K562 (cell line): ENCODE results near the gene TXN. TPM values are rescaled to one million over a fixed set of nuclear protein-coding genes. Genes with fewer than 3 reads are reported as not detected.
A peak's percentile ranks its signal among the peaks of the same experiment; 100 is the strongest.

ENCODE experiments used
- ATAC-seq: fragments of 200-7000 bp; cut with Tn5 transposase; 3 replicates; pipeline ENCODE4 v1.9.1; 2020; ENCODE audit warnings: moderate library complexity
- BruUV-seq: library from RNA; stranded (reverse); fragments of 400-500 nt; replicated peaks from 2 replicates; lab custom pipeline; 2021; lab: Mats Ljungman, UMichigan
- CTCF ChIA-PET: fragments of 300-600 bp; formaldehyde crosslinking; extraction: SDS; loops from one replicate; lab custom pipeline; 2021; ENCODE audit warnings: low intra/inter-chr PET ratio; lab: Yijun Ruan, JAX
- POLR2A ChIA-PET: fragments of 300-600, 350-650 bp; sonication (Branson Sonifier 250); formaldehyde crosslinking; extraction: SDS; loops from one replicate; lab custom pipeline; 2021; ENCODE audit warnings: antibody characterized with exemption, inconsistent platforms; lab: Yijun Ruan, JAX
- DNase-seq, 4 experiments: peaks; one replicate each; pipeline versions ENCODE4 v3.0.0 to v3.0.0-alpha.2; 2011 to 2018; ENCODE audit warnings: low spot score in 3 of 4, mixed read lengths in 3 of 4; ENCODE audit errors: extremely low read depth in 1 of 4
- FAIRE-seq: peaks from 2 replicates; lab custom pipeline; 2011; peaks lifted over from hg19 to GRCh38; lab: Jason Lieb, UNC
- H2AFZ ChIP-seq: 2 replicates; pipeline ENCODE4 v1.6.0; 2011; ENCODE audit warnings: low read depth, low read length, control low read depth, inconsistent platforms
- H3K27ac ChIP-seq: fragments of 200-600 bp; 3 replicates; pipeline ENCODE4 v1.8.0; 2011; ENCODE audit warnings: low read depth, mild to moderate bottlenecking, control low read depth, inconsistent platforms, low read length, moderate library complexity, mixed read lengths; ENCODE audit errors: extremely low read depth
- H3K27me3 ChIP-seq, 2 experiments: fragments of 300-600 bp in 1 of 2; 2 replicates in 1 of 2; 3 replicates in 1 of 2; pipeline versions ENCODE4 v1.6.0 to v1.8.0; 2011; ENCODE audit warnings: inconsistent platforms in 2 of 2, low read length in 2 of 2, mild to moderate bottlenecking in 1 of 2, mixed read lengths in 1 of 2, moderate library complexity in 1 of 2; ENCODE audit not compliant: control insufficient read depth in 2 of 2, insufficient read depth in 2 of 2
- H3K36me3 ChIP-seq: fragments of 300-600 bp; 3 replicates; pipeline ENCODE4 v1.8.0; 2011; ENCODE audit warnings: mild to moderate bottlenecking, low read length, inconsistent platforms; ENCODE audit not compliant: control insufficient read depth, insufficient read depth
- H3K4me1 ChIP-seq, 2 experiments: fragments of 200-600 bp in 1 of 2; replicated peaks in 1 of 2; 2 replicates in 1 of 2; 3 replicates in 1 of 2; pipeline versions ENCODE4 v1.5.1 to v1.8.0; 2011; ENCODE audit warnings: inconsistent platforms in 2 of 2, low read length in 2 of 2, mild to moderate bottlenecking in 1 of 2, mixed read lengths in 1 of 2, moderate library complexity in 1 of 2; ENCODE audit not compliant: control insufficient read depth in 2 of 2, insufficient read depth in 2 of 2
- H3K4me2 ChIP-seq: 2 replicates; pipeline ENCODE4 v1.6.1; 2011; ENCODE audit warnings: low read length, control low read depth, inconsistent platforms, mixed read lengths; ENCODE audit not compliant: insufficient read depth
- H3K4me3 ChIP-seq: fragments of 200-600 bp; sonication (generic), shearing (Covaris generic); 2 replicates; pipeline ENCODE4 v1.5.1; 2016; ENCODE audit warnings: control low read depth, inconsistent platforms
- H3K79me2 ChIP-seq: fragments of 200-600 bp; 3 replicates; pipeline ENCODE4 v1.8.0; 2011; ENCODE audit warnings: low read length, inconsistent platforms; ENCODE audit not compliant: control insufficient read depth, insufficient read depth
- H3K9ac ChIP-seq, 2 experiments: 2 replicates each; pipeline versions ENCODE4 v1.6.0 to v1.6.1; 2011; ENCODE audit warnings: low read depth in 2 of 2, low read length in 2 of 2, control low read depth in 1 of 2, inconsistent platforms in 1 of 2, mild to moderate bottlenecking in 1 of 2, mixed read lengths in 1 of 2; ENCODE audit not compliant: insufficient read depth in 1 of 2
- H3K9me1 ChIP-seq: one replicate; pipeline ENCODE4 v1.6.0; 2011; ENCODE audit warnings: inconsistent platforms, mild to moderate bottlenecking, low read length, moderate library complexity; ENCODE audit not compliant: control insufficient read depth, insufficient read depth
- H3K9me3 ChIP-seq: replicated peaks from 2 replicates; pipeline ENCODE4 v1.5.1; 2011; ENCODE audit warnings: low read depth, low read length, inconsistent platforms; ENCODE audit not compliant: control insufficient read depth, insufficient read depth
- H4K20me1 ChIP-seq: replicated peaks from 2 replicates; pipeline ENCODE4 v1.6.1; 2011; ENCODE audit warnings: low read length, inconsistent platforms, mixed read lengths; ENCODE audit not compliant: control insufficient read depth, insufficient read depth
- NBN ChIP-seq: fragments of 450-650 bp; IDR thresholded peaks from 2 replicates; pipeline ENCODE4 v1.6.1; 2016; ENCODE audit warnings: low read depth, mild to moderate bottlenecking
- NUFIP1 ChIP-seq: fragments of 450-650 bp; IDR thresholded peaks from 2 replicates; pipeline ENCODE4 v1.6.1; 2018; ENCODE audit not compliant: partially characterized antibody
- ZNF740 ChIP-seq, 3 experiments: fragments of 200-800 bp in 1 of 3; sonication (Bioruptor generic) in 1 of 3; sonication (generic) in 1 of 3; formaldehyde crosslinking in 1 of 3; IDR thresholded peaks; 2 replicates each; pipeline versions ENCODE4 v1.6.1 to v1.8.0; 2016 to 2022; ENCODE audit warnings: mild to moderate bottlenecking in 2 of 3, missing compliant biosample characterization in 2 of 3, missing genetic modification characterization in 2 of 3, missing genetic modification reagents in 1 of 3
- WGBS: fragments of 100-300 bp; shearing (Covaris generic); methylation state at CpG from one replicate; pipeline ENCODE4 v1.1.6; 2016; ENCODE audit warnings: low coverage, mixed read lengths; ENCODE audit not compliant: insufficient coverage; ENCODE audit errors: missing lambda C conversion rate; 5-methylcytosine and 5-hydroxymethylcytosine counted together
- in situ Hi-C: fragments of 300-500 bp; cut with MboI; formaldehyde crosslinking; loops from 4 replicates; pipeline ENCODE4 v1.15.0; 2018; ENCODE audit warnings: inconsistent platforms, mixed read lengths
- intact Hi-C: fragments of 100-400 bp; cut with micrococcal nuclease; formaldehyde crosslinking; loops from 2 replicates; pipeline ENCODE4 v1.14.2; 2022
- polyA plus RNA-seq, 8 experiments: library from polyadenylated mRNA; depleted of rRNA in 4 of 8; stranded (reverse) in 5 of 8; unstranded in 3 of 8; fragments of >200 nt; fragmentation: Nextera tagmentation in 2 of 8; fragmentation: Illumina TruSeq in 1 of 8; extraction: Ambion mirVana in 2 of 8; extraction: Trizol in 1 of 8; gene quantifications; 2 replicates each; pipeline versions ENCODE4 v1.2.1 to v1.2.3, GENCODE V29; 2011 to 2014; ENCODE audit warnings: inconsistent platforms in 1 of 8, missing spikeins in 1 of 8
- total RNA-seq, 7 experiments: library from RNA; depleted of rRNA in 6 of 7; stranded (reverse); fragments of >200 nt in 6 of 7; fragmentation: Illumina TruSeq in 2 of 7; extraction: Trizol in 2 of 7; gene quantifications; 2 replicates each; pipeline versions ENCODE4 v1.2.1 to v1.2.3, GENCODE V29; 2011 to 2021; ENCODE audit warnings: low replicate concordance in 1 of 7
- TF ChIP-seq, protein P1 (sequence below), 2 experiments: IDR thresholded peaks in 1 of 2; conservative IDR thresholded peaks in 1 of 2; 2 replicates each; pipeline ENCODE4 v1.6.1; 2016; ENCODE audit warnings: low read depth in 2 of 2, mild to moderate bottlenecking in 1 of 2, missing compliant biosample characterization in 1 of 2, missing genetic modification characterization in 1 of 2, moderate library complexity in 1 of 2

Gene TXN
- total and polyA plus RNA-seq, 9 of the 15 experiments (the other 6 are each of a cell fraction or from before 2014, with no cell fraction given), result 272 to 1,596 (median 514) TPM

DNA sequence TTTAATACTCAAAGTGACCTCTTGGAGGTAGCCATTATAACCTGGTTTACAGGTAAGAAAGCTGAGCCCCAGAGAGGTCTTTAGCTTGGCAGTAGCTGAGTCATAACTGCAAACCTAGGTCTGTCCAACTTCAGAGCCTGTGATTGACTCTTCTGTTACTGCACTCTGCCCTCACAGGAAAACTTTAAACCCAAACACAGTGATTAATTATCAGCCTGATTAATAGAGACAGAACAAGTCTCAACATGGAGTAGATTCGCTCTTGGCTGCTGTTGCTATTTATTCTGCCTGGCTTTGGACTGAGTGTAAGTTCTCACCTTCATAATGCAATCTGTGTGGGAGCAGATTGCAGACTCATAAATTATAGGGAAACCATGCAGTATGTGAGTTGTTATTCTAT, 27.4 kb upstream of the TXN start:
- Histone ChIP-seq H3K79me2 (no peaks in the 10 kb centered on the region), H3K9ac (no peak overlapping the region), H3K9me1 (no peaks in the 10 kb centered on the region), H3K4me1 (no peaks in the 10 kb centered on the region), H3K9me3 (no peaks in the 10 kb centered on the region), H3K27ac (no peak overlapping the region), H3K4me3 (no peak overlapping the region), H4K20me1 (no peaks in the 10 kb centered on the region), H3K36me3 (no peaks in the 10 kb centered on the region), H3K27me3 (peaks cover 7 to 10% of the 10 kb centered on the region in 2 experiments; a peak in 4 of 5 replicates), H3K4me2 (no peak overlapping the region), H2AFZ (no peak overlapping the region)
- intact Hi-C loops (loop anchor here (10.0 kb wide), 1 partner anchor 719 kb away; no protein-coding TSS in a partner anchor), in situ Hi-C loops (no loop called here)
- TF ChIP-seq NUFIP1 (no peak), ZNF740 (CRISPR knock-in tag; IDR thresholded peaks at IDR 0.05) (no peak), ZNF740 (tag; IDR thresholded peaks at IDR 0.05) (no peak), NBN (no peak)
- TF ChIP-seq, protein P1, sequence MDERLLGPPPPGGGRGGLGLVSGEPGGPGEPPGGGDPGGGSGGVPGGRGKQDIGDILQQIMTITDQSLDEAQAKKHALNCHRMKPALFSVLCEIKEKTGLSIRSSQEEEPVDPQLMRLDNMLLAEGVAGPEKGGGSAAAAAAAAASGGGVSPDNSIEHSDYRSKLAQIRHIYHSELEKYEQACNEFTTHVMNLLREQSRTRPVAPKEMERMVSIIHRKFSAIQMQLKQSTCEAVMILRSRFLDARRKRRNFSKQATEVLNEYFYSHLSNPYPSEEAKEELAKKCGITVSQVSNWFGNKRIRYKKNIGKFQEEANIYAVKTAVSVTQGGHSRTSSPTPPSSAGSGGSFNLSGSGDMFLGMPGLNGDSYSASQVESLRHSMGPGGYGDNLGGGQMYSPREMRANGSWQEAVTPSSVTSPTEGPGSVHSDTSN (CRISPR knock-in tag; IDR thresholded peaks at IDR 0.05; ENCODE audit: low read depth), result no peak
- TF ChIP-seq, protein P1 (tag; conservative IDR thresholded peaks at IDR 0.05; ENCODE audit: low read depth), result 0 out of 2 replicates have a peak, but pooled peaks have one; percentile 25
- 0% methylated on average over 1 of the region's 1 CpG for WGBS
- CTCF ChIA-PET, result no interaction called here
- DNase-seq (no peak), ATAC-seq (no peak), FAIRE-seq (no peak)
- POLR2A ChIA-PET, result no interaction called here
- BruUV-seq, result no TSS peak
